HFFc6 (cell line): ENCODE measurements around the gene CMIP. TPM values are rescaled to one million over a fixed set of nuclear protein-coding genes. Genes with fewer than 3 reads are reported as not detected.

Experiments used
- DNase-seq: peaks from one replicate; pipeline ENCODE4 v3.0.0-alpha.2; 2018
- H3K27ac Mint-ChIP-seq: 2 replicates; pipeline ENCODE4 v1.8.0; 2020; ENCODE audit warnings: mild to moderate bottlenecking, mixed read lengths
- H3K27me3 Mint-ChIP-seq: 2 replicates; pipeline ENCODE4 v1.8.0; 2021; ENCODE audit warnings: mild to moderate bottlenecking, moderate library complexity, mixed read lengths; ENCODE audit not compliant: insufficient read depth
- H3K36me3 Mint-ChIP-seq: 2 replicates; pipeline ENCODE4 v1.8.0; 2021; ENCODE audit warnings: low read depth, mixed read lengths
- H3K4me1 Mint-ChIP-seq: 2 replicates; pipeline ENCODE4 v1.8.0; 2020; ENCODE audit warnings: low read depth, mixed read lengths
- H3K4me3 Mint-ChIP-seq: 2 replicates; pipeline ENCODE4 v1.8.0; 2020; ENCODE audit warnings: mild to moderate bottlenecking, moderate library complexity, mixed read lengths
- H3K9me3 Mint-ChIP-seq: 2 replicates; pipeline ENCODE4 v1.8.0; 2020; ENCODE audit warnings: mild to moderate bottlenecking, mixed read lengths
- total RNA-seq, 6 experiments: library from RNA; stranded (reverse); fragmentation: NEBNext Ultra II Directional; extraction: Animal tissue kit (Norgen Biotek cat#: 25700); gene quantifications; 2 replicates in 1 of 6; 3 replicates in 5 of 6; pipeline ENCODE4 v1.2.3, GENCODE V29; 2021
- TF ChIP-seq, protein P1 (sequence below): fragments of 200-600 bp; sonication (generic); IDR thresholded peaks from 2 replicates; pipeline ENCODE4 v1.5.0; 2021; ENCODE audit warnings: antibody characterized with exemption, mild to moderate bottlenecking

The CMIP gene
- total RNA-seq, 6 experiments from 2014 or later: 35.9 to 48.0 (median 43.5) TPM

- Mint-ChIP-seq H3K36me3 (peaks cover 5% of the 10 kb centered on the region; the same call in 1 of the 2 replicates), H3K4me3 (no peak overlapping the region), H3K27ac (no peak overlapping the region), H3K27me3 (peaks cover 2% of the 10 kb centered on the region; the same call in 1 of the 2 replicates), H3K9me3 (no peaks in the 10 kb centered on the region), H3K4me1 (no peaks in the 10 kb centered on the region)
- TF ChIP-seq, protein P1, sequence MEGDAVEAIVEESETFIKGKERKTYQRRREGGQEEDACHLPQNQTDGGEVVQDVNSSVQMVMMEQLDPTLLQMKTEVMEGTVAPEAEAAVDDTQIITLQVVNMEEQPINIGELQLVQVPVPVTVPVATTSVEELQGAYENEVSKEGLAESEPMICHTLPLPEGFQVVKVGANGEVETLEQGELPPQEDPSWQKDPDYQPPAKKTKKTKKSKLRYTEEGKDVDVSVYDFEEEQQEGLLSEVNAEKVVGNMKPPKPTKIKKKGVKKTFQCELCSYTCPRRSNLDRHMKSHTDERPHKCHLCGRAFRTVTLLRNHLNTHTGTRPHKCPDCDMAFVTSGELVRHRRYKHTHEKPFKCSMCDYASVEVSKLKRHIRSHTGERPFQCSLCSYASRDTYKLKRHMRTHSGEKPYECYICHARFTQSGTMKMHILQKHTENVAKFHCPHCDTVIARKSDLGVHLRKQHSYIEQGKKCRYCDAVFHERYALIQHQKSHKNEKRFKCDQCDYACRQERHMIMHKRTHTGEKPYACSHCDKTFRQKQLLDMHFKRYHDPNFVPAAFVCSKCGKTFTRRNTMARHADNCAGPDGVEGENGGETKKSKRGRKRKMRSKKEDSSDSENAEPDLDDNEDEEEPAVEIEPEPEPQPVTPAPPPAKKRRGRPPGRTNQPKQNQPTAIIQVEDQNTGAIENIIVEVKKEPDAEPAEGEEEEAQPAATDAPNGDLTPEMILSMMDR: no peak
- no peak for DNase-seq
These were observed 235.3 kb downstream of the CMIP start for GRCh38 chr16:81679721-81680430.

DNA sequence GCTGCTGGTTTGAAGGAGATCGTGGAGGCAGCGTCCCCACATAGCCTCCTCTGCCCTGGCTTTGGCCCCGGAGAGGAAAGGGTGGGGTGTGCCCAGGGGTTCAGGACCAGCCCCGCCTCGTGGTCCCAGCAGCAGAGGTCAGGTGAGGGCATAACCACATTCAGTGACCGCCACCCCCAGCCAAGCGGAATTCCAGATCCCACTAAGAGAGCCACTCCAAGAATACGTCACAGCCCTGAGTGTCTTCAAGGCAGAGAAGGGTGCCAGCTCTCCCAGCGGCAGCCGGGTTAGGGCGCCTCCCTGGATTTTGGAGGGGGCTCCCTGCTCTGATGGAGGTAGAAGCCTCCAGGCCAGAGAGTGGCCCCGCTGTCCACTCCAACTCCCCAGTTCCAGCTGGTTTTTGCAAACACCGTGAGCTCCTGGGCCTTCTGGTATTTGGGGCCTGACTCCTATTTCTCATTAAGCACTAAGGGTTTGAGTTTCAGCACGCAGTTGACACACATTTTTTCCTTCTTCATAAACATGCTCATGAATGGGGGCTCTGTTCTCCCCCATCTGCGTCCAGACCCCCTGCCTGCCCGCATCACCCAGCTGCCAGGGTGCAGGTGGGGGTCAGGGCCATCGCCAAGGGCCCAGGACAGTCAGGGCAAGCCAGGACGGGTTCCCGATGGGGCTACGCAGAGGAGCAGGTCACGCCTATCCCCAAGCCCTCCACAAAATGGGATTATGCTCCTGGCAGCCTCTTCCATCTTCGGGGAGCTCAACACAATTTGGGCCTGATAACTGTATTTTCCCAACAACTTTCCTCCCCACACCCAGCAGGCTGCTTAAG, 236.1 kb downstream of the CMIP start:
- Mint-ChIP-seq H3K4me3 (no peak overlapping the region), H3K27me3 (peaks cover 2% of the 10 kb centered on the region; the same call in 1 of the 2 replicates), H3K36me3 (peaks cover 5% of the 10 kb centered on the region; the same call in 1 of the 2 replicates), H3K9me3 (no peaks in the 10 kb centered on the region), H3K4me1 (no peaks in the 10 kb centered on the region), H3K27ac (no peak overlapping the region)
- TF ChIP-seq, protein P1: no peak
- no peak for DNase-seq

DNA sequence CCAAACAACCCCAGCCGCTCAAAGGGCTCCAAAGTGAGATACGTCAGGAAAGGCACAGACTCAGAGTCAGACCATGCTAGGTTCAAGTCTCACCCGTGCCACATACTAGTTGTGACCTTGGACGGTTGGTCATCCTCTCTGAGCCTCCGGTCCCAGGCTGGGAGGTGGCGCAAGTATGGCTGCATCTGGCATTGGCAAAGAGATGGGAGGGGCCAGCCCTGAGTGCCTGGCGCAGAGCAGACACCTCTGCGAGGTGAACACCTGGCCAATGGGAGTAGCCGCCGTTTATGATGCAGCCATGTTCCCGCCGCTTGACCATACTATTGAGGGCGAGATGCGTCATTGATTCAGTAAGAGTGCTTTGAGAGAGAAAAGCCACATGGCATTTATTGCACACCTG, 236.7 kb downstream of the CMIP start:
- H3K4me1 Mint-ChIP-seq: no peaks in the 10 kb centered on the region
- peaks cover 5% of the 10 kb centered on the region; the same call in 1 of the 2 replicates for H3K36me3 Mint-ChIP-seq
- no peaks in the 10 kb centered on the region for H3K9me3 Mint-ChIP-seq
- peaks cover 2% of the 10 kb centered on the region; the same call in 1 of the 2 replicates for H3K27me3 Mint-ChIP-seq
- DNase-seq: no peak
- no peak overlapping the region for H3K27ac Mint-ChIP-seq
- H3K4me3 Mint-ChIP-seq: no peak overlapping the region
- TF ChIP-seq, protein P1: no peak

- peaks cover 2% of the 10 kb centered on the region; the same call in 1 of the 2 replicates for H3K27me3 Mint-ChIP-seq
- H3K9me3 Mint-ChIP-seq: no peaks in the 10 kb centered on the region
- H3K27ac Mint-ChIP-seq: no peak overlapping the region
- DNase-seq: no peak
- TF ChIP-seq, protein P1: no peak
- H3K4me3 Mint-ChIP-seq: no peak overlapping the region
- peaks cover 5% of the 10 kb centered on the region; the same call in 1 of the 2 replicates for H3K36me3 Mint-ChIP-seq
- no peaks in the 10 kb centered on the region for H3K4me1 Mint-ChIP-seq
These were observed 239.7 kb downstream of the CMIP start for GRCh38 chr16:81684242-81684837.

- no peak for DNase-seq
- Mint-ChIP-seq H3K4me3 (no peak overlapping the region), H3K4me1 (no peaks in the 10 kb centered on the region), H3K27ac (no peak overlapping the region), H3K27me3 (no peaks in the 10 kb centered on the region; the same call in 1 of the 2 replicates), H3K9me3 (no peaks in the 10 kb centered on the region), H3K36me3 (peaks cover 5% of the 10 kb centered on the region; the same call in 1 of the 2 replicates)
- TF ChIP-seq, protein P1: no peak
These were observed 240.3 kb downstream of the CMIP start for GRCh38 chr16:81684901-81685300.
